HG03575 (cell line): ENCODE data around the gene RHEB.

ENCODE experiments used
- ATAC-seq: cut with Tn5 transposase; IDR thresholded peaks from one replicate; pipeline ENCODE4 v1.9.1; 2021; ENCODE audit not compliant: unreplicated experiment, insufficient number of reproducible peaks, low FRiP score; ENCODE audit errors: extremely low read depth

Gene RHEB

DNA sequence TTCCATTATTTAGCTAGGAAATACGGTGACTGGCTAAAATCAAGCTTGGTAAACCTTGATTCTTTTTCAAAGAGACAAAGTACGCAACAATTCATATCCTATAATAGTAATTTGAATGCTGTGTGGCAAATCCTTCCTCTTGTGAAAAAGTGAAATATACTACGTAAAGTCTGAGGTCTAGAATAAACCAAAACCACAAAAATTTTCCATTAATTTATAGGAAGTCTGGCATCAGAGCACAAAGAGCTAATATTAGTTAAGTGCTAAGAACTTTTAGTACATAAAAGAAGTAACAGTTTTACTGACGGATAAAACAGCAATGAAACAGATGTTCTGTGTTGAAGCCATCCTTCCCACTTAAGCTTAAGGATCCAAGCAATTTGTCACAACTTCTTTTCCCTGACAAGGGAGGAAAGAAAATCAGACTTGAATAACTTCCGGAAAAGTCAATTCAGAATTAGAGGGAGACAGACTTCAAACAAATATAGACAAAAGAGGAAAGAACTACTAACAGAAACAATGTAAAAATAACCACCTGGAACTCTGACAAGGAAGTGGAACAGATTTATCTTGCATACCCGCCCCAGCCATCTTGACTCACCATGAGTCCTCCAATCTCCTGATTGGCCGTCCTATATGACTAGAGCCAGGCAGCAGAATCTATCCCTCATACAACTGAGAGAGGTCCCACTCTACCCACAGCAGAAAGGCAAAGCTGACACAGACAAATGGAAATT lies 34.6 kb downstream of the RHEB start:
- no peak for ATAC-seq

DNA sequence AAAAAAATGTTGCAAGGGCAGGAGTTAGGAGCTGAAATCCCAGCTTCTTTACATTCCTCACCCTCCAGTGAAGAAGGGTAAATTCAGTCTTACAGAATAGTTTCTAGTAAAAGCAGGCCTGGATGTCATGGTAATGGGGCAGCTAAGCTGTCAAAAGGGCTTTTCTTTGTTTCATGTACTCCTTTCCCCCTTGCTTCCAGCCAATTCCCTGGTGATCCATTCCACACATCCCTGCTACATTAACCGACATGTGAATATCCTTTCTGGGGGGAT lies 36.0 kb downstream of the RHEB start:
- ATAC-seq: no peak

DNA sequence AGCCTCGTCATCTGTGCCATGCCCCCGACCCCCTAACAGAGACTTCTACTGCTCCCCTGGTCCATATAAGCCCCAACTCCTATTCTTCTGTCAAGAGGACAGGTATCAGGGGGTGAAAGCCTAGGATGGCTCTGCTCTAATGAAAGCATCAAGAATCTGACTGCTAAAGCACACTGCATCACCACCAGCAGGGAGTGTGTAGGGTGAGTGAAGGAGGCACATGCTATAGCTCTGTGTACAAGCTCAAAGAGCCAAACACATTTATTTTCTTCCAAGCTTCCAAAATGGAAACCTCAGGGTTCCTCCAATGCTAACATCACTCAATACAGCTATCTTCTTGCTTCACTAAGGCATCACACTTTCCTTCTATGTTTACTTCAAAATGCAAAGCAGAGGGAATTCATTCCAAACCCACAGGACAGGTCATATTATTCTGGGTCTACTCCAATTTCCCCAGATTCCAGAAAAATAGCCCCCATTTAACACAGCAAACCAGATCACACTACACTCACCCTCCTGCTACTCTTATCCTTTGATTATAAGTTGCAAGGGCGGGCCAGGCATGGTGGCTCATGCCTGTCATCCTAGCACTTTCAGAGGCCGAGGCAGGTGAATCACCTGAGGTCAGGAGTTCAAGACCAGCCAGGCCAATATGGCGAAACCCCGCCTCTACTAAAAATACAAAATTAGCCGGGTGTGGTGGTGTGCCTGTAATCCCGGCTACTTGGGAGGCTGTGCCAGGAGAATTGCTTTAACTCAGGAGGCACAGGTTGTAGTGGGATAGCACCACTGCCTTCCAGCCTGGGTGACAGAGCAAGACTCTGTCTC lies 36.6 kb downstream of the RHEB start:
- ATAC-seq: no peak

DNA sequence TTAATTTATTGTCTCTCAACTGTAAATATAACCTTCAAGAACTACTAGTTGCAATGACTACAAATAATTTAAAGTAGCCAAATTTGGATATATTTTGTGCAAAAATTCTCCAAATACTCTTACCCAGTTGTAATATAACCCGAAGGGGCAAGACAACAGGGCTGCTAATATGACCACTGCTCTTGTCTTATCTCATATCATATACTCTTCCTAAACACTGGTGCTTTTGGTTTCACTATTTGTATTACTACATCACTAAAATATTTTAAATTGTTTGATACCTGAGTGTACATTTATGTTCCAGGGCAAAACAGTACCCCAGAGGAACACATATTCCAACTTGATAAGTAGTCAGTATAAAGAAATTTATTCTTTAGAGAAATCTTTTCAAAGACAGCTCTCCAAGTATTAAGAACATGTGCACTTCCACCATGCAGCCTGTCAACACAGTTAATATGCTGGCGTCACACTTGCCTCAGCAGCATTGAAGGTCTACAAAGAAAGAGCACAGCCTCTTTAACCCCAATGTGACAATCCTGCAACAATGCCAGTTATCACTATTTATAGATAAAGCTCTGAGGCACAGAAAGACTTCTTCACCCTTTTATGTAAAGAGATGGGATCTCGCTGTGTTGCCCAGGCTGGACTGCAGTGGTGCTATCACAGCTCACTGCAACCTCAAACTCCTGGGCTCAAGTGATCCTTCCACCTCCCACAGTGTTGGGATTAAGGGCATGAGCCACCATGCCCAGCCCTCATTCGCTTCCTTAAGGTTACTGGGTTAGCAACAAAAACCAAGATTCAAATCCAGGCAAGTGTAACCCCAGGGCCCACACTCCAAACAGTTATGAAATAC lies 37.8 kb downstream of the RHEB start:
- ATAC-seq: no peak

DNA sequence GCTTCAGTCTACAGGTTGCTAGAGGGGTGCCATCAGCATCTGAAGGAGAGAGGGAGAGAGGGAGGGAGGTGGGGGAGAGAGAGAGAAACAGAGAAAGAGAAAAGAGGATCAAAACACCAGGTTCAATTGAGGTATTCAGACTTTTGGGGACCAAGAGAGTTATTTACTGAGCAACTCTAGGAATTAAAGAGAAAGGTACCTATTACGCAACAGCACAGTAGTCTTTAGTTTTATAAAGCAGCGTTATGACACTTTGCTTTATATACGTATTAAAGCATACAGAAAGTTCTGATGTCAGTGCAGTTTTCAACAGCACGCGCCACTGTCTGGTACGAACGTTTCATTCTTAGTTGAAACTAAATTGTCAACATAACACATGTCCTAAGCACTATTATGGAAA lies 41.8 kb downstream of the RHEB start:
- ATAC-seq: no peak

DNA sequence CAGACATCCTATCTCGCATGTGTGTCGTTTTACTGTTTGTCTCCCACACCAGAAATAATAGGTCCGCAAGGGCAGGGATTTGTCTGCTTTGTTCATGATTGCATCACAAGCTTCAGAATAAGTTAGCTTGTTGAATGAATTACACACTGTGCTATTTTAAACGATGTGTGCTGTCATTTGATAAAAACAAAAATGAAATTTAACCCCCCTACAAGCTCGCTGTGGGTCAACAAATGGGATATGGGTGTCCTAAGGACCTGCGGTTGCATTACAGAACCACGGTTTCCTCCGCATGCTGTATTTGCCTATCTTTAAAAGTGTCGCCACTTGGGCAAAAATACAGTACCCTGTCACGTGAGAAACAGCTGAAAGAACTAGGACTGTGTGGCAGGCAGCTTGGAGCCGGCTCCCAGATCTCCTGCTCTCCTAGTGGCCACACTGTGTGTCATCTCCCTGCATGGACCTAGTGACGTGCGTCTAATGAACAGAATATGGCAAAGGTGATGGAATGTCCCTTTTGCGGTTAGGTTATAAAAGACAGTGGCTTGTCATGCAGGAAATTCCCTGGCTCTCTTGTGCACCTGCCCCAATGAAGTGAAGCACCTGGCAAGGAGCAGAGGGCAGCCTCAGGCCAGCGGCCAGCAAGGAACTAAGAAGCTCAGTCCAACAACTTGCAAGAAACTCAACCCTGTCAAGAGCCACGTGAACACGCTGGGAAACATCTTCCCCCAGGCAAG lies 46.9 kb downstream of the RHEB start:
- no peak for ATAC-seq

DNA sequence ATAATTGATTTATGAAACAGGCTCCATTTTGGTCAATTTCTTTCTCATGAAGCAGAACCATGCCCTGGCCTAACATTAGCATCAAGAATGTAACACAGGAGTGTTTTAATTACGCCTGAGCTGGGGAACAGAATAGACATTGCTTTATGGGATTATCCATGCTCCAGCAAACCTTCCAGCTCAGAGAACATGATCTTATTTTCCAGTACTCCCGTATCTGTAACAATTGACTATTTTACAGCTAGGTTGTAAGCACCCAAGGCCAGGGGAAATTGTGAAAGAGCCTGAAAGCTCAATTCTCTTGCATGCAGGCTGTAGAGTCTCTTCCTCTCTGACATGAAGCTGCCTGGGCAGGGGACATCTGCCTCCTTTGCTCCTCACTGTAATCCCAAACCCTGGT lies 49.0 kb downstream of the RHEB start:
- no peak for ATAC-seq

DNA sequence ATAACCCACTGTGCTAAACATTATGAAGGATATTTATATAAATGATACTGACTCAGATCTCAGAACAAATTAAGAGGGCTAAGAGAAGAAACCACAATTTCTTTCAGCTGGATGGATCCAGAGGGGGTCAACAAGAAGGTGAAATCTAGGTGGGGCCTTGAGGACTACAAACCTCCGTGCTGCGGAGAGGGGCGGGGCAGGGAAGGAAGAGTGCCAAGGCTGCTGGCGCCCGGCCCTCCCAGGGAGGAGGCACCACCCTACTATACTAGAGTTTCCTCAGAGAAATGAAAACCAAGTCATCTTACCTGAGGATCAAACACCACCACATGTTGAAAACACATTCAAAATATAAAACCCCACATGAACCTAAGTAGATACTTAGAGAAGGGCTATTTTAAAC lies 50.4 kb downstream of the RHEB start:
- no peak for ATAC-seq

DNA sequence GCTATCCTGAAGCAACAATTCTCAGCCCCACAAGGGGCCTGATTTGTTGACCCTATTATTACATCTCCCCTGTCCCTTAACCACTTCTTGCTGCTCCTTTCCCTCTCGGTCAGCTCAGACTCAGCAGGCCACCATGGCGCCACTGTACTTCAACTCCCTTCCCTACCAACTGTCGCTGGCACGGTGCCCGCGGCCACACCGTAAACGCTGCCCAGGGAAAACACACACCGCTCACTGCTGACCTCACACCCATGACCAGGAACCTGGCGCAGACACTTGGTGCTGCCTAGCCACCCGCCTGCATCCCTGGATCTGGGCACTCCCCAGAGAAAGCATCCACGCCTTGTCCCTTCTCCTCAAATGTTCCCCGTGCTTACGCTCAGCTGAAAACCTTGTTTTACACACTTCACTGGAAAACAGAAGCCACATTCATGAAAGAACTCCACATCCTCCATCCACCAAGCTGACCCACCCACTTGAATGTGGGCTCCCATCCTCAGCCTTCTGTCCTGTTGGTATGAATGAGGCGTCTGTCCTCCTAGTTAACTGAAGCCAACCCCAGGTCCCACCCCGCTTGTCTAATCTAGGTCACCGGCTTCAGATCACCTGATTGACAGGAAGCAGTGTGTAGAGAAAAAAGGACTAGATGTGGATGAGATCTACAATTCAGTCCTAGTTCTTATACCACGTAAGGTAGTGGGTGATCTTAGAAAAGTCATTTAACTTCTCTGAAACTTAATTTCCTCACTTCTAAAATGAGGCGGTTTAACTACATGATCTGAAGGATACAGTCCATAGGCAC lies 51.3 kb downstream of the RHEB start:
- ATAC-seq: no peak

DNA sequence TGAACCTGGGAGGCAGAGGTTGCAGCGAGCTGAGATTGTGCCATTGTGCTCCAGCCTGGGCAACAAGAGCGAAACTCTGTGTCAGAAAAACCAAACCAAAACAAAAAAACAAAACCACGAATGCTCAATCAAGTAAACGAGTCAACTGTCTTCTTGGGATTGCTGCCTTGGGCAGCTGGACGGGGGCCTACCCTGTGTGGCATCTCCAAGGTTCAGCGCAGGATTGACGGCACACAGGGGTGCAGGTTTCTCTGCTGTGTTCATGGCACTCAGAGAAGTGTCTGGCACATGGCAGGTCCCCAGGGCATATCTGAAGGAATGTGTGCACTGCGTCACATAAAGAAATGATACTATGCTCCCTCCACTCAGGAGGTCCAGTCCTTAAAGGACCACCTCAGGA lies 54.5 kb downstream of the RHEB start:
- ATAC-seq: no peak

DNA sequence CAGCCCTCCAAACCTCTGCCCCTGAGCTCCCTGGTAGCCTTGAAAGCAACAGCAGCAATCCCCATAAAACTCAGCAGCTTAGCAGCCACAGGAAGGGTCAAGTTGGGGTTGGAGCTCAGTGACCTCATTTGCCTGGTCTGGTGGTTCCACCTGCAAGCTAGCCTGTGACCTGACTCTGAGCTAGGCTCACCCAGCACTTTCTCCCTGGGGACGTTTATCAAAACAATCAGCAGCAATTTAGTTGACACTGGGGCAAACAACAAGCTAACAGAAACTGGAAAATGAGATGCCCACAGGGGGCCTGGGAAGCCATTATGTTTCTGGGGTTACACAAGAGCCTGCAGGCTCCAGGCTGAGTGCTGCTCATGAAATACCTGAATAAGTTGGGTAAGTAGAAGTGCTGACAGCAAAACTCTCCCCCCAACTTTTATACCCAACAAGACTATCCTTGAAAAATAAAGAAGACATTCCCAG lies 57.4 kb downstream of the RHEB start:
- ATAC-seq: no peak

DNA sequence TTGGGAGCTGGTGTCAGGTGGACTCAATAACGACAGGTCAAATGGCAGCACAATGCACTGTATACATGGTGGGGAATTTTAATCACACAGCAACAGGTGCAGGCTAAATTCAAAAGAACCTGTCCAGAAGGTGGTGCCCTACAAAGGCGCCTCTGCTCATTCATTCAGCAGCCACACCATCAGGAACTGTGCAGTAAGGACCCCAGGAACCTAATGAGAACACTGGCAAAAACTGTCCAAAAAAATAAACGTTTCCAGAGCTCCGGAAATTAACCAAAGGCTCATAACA lies 57.8 kb downstream of the RHEB start:
- no peak for ATAC-seq

DNA sequence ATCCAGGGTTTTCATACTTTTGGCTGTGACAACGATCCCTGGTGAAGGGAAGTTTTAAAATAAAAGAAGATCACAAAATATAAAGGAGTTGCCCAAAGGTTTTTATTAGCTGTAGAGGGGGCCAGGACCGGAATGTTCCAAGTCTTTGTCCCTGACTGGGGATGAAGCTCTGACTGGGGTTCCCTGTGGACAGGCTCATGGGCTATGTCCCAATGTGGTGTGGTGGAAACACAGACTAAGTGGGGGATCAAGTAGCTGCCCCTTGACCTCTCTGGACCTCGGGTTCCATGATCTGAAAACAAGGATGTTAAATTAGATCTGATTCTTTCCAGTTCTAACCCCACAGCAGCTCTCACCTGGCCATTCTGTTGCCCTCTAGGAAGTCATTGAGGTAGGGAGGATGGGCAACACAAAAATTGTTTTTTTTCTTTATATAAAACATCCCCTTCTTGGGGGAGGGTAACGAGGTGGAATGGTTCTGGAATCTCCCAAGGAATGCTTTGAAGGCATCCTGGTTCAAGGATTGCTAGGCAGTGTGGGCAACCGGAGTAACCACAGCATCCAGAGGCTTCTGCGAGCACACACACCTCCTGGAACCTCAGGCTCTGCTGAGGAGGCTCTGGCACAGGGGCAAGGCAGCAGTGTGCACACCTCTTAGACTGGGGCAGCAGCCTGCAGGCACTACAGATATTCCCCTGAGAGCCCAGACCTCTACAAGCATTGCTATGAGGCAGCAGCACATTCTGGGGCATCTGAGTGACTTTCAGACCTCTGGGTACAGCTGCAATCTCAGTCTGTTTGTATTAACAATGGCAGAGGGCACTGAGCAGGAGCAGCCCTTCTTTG lies 58.4 kb downstream of the RHEB start:
- ATAC-seq: no peak

DNA sequence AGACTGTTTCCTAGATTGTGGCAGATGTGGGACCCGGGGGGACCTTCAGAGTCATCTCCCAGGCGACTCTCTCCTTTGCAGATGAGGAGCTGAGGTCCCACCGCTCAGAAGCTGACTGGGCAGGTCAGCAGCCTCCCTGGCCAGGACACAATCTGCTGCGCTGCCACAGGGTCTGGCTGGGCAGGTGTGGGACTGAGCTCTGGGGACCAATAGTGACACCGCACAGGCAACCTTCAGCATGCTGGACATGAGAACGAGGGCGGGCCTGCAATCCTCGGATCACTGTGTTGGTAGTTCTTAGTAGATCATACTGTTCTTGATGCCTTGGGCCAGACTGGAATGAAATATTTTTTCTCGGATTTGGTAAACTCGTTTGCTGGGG lies 59.2 kb downstream of the RHEB start:
- no peak for ATAC-seq

DNA sequence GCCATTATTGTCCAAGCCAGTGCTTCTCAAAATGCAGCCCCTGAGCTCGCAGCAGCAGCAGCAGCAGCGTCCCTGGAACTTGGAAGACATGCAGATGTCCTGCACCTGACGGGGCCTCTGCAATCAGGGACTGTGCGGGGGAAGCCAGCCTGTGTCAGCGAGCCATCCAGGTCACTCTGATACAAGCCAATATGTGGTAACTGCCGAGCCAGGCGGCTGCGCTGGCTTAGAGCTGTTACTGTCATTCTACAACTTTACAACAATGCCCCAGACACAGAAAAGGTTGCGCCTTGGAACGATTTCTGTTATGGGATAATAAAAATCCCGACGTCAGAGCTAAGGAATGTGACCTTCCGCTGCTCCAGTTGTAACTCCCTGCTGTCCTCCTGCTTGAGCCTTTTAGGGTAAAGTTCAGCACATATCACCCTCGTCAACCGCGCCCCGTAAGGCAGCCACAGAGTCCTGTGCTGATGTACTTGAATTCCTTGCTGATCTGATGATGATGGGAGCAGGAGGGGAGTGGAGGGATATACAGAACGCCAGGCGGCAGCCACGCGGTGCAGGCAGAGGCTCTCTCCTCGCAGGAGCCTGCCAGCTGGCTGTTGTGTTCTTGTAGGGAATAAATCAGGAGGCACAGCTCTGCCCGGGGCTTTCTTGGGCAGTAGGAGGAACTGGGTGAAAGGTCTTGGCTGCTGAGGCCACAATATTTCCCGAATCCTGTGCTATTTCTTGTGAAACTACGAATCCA lies 59.8 kb downstream of the RHEB start:
- ATAC-seq: no peak

DNA sequence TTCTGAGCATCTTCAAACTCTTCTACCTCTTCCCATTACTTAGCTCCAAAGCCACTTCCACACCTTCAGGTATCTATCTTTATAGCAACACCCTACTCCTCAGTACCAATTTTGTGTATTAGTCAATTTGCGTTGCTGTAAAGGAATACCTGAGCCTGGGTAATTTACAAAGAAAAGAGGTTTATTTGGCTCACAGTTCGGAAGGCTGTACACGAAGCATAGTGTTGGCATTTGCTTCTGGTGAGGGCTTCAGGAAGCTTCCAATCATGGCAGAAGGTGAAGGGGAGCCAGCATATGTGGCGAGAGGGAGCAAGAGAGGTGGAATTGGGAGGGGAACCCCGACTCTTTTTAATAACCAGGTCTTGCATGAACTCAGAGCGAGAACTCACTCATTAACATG lies 62.2 kb downstream of the RHEB start:
- no peak for ATAC-seq

DNA sequence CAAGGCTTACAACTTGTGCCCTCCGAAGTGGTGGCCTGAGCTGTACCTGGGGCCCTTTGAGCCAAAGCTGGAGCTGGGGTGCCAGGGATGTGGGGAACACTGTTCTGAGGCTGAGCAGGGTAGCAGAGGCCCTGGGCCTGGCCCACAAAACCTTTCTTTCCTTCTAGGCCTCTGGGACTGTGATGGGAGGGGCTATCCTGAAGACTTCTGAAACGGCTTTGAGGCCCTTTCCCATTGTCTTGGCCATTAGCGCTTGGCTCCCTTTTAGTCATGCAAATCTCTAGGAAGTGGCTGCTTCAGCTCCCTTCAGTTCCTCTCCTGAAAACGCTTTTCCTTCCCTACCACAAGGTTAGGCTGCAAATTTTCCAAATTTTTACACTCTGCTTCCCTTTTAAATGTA lies 62.9 kb downstream of the RHEB start:
- ATAC-seq: no peak
